Tibial nerve (tissue), 4 donors: ENCODE data around the gene NME5. TPM values are rescaled to one million over a fixed set of nuclear protein-coding genes. Genes with fewer than 3 reads are reported as not detected.

ENCODE experiments used
- DNase-seq, 2 donors: peaks; one replicate each; pipeline ENCODE4 v3.0.0-alpha.2; 2019; ENCODE audit warnings: low spot score in 2 of 2
- H3K27ac ChIP-seq, 4 donors: fragments of 200-600 bp; sonication (generic) in 3 of 4; one replicate each; pipeline ENCODE4 v1.5.1; 2017 to 2019; ENCODE audit warnings: mild to moderate bottlenecking in 1 of 4
- H3K27me3 ChIP-seq, 2 donors: fragments of 200-600 bp; sonication (generic) in 1 of 2; one replicate each; pipeline versions ENCODE4 v1.5.1 to v1.6.0; 2017 to 2019
- H3K36me3 ChIP-seq, 3 donors: fragments of 200-600 bp; sonication (generic); one replicate each; pipeline ENCODE4 v1.5.1; 2018 to 2019
- H3K4me1 ChIP-seq, 4 donors: fragments of 200-600 bp; sonication (generic) in 3 of 4; one replicate each; pipeline ENCODE4 v1.5.1; 2017 to 2019
- H3K4me3 ChIP-seq, 4 donors: fragments of 200-600 bp; sonication (generic) in 3 of 4; one replicate each; pipeline ENCODE4 v1.5.1; 2017 to 2019; ENCODE audit warnings: mild to moderate bottlenecking in 1 of 4, moderate library complexity in 1 of 4
- H3K9me3 ChIP-seq, 4 donors: fragments of 200-600 bp; sonication (generic) in 3 of 4; one replicate each; pipeline ENCODE4 v1.5.1; 2017 to 2019
- CTCF ChIP-seq, 5 experiments: fragments of 200-600 bp in 3 of 5; fragments of 450-650 bp in 2 of 5; sonication (generic) in 3 of 5; IDR thresholded peaks; one replicate each; pipeline ENCODE4 v1.5.1; 2016 to 2019; ENCODE audit warnings: antibody characterized with exemption in 5 of 5, mild to moderate bottlenecking in 3 of 5, moderate library complexity in 2 of 5
- EP300 ChIP-seq, 2 donors: sonication (generic); formaldehyde crosslinking; IDR thresholded peaks; one replicate each; pipeline ENCODE4 v1.6.1; 2017; ENCODE audit warnings: antibody characterized with exemption in 2 of 2, mild to moderate bottlenecking in 1 of 2
- POLR2A ChIP-seq, 2 donors: fragments of 450-650 bp; IDR thresholded peaks; one replicate each; pipeline ENCODE4 v1.6.1; 2017; ENCODE audit warnings: antibody characterized with exemption in 2 of 2, mild to moderate bottlenecking in 2 of 2, moderate library complexity in 2 of 2
- WGBS, 2 donors: methylation state at CpG; one replicate each; pipeline ENCODE4 v1.1.5; 2018; 5-methylcytosine and 5-hydroxymethylcytosine counted together
- total RNA-seq, 4 donors: library from RNA; depleted of rRNA; stranded (reverse); fragments of >200 nt; gene quantifications; one replicate each; pipeline ENCODE4 v1.1.0, GENCODE V29; 2016

The NME5 gene
- total RNA-seq, 4 donors from 2014 or later: 1.7 to 5.0 (median 2.7) TPM; not detected in 1

- Histone ChIP-seq H3K27ac (no peak overlapping the region), H3K36me3 (no peaks in the 10 kb centered on the region), H3K4me3 (no peak overlapping the region), H3K9me3 (no peaks in the 10 kb centered on the region), H3K4me1 (no peaks in the 10 kb centered on the region), H3K27me3 (no peaks in the 10 kb centered on the region)
- WGBS, 2 donors: 51 to 54% methylated on average over 4 of the region's 4 CpGs
- no peak for TF ChIP-seq EP300 (IDR thresholded peaks at IDR 0.05)
- DNase-seq: no peak
Measured at GRCh38 chr5:138095100-138095907, 43.9 kb downstream of the NME5 start.

GRCh38 chr5:138093036-138093435 lies 46.2 kb downstream of the NME5 start:
- Histone ChIP-seq H3K4me3 (no peak overlapping the region), H3K9me3 (no peaks in the 10 kb centered on the region), H3K27ac (no peak overlapping the region), H3K27me3 (no peaks in the 10 kb centered on the region), H3K36me3 (no peaks in the 10 kb centered on the region), H3K4me1 (no peaks in the 10 kb centered on the region)
- TF ChIP-seq POLR2A (IDR thresholded peaks at IDR 0.05) (no peak), CTCF (IDR thresholded peaks at IDR 0.05) (no peak), EP300 (IDR thresholded peaks at IDR 0.05) (no peak)
- DNase-seq: no peak
- WGBS, 2 donors: 69 to 71% methylated on average over 1 of the region's 1 CpG

GRCh38 chr5:138092301-138092700 lies 46.9 kb downstream of the NME5 start:
- Histone ChIP-seq H3K9me3 (no peaks in the 10 kb centered on the region), H3K27ac (no peak overlapping the region), H3K36me3 (no peaks in the 10 kb centered on the region), H3K4me3 (no peak overlapping the region), H3K4me1 (no peaks in the 10 kb centered on the region), H3K27me3 (no peaks in the 10 kb centered on the region)
- DNase-seq: no peak
- WGBS, 2 donors: 62 to 79% methylated on average over 1 of the region's 1 CpG
- TF ChIP-seq CTCF (IDR thresholded peaks at IDR 0.05) (no peak), EP300 (IDR thresholded peaks at IDR 0.05) (no peak), POLR2A (IDR thresholded peaks at IDR 0.05) (no peak)

GRCh38 chr5:138091685-138092084 lies 47.5 kb downstream of the NME5 start:
- Histone ChIP-seq H3K4me1 (no peaks in the 10 kb centered on the region), H3K9me3 (no peaks in the 10 kb centered on the region), H3K27ac (no peak overlapping the region), H3K36me3 (no peaks in the 10 kb centered on the region), H3K27me3 (no peaks in the 10 kb centered on the region), H3K4me3 (no peak overlapping the region)
- no peak for DNase-seq
- no peak for TF ChIP-seq CTCF (IDR thresholded peaks at IDR 0.05)
- no peak for TF ChIP-seq EP300 (IDR thresholded peaks at IDR 0.05)
- no peak for TF ChIP-seq POLR2A (IDR thresholded peaks at IDR 0.05)
- 88 to 93% methylated on average over 4 of the region's 4 CpGs for WGBS, 2 donors

- Histone ChIP-seq H3K36me3 (no peaks in the 10 kb centered on the region), H3K4me3 (no peak within 1 kb of the TSS), H3K4me1 (no peaks in the 10 kb centered on the region), H3K9me3 (no peaks in the 10 kb centered on the region), H3K27me3 (no peaks in the 10 kb centered on the region), H3K27ac (no peak within 1 kb of the TSS)
- DNase-seq: no peak
- TF ChIP-seq CTCF (IDR thresholded peaks at IDR 0.05) (no peak), POLR2A (IDR thresholded peaks at IDR 0.05) (no peak), EP300 (IDR thresholded peaks at IDR 0.05) (no peak)
- 65 to 77% methylated on average over 5 of the region's 5 CpGs for WGBS, 2 donors
Measured at GRCh38 chr5:138083702-138084101, 55.5 kb downstream of the NME5 start, which contains the start of gene WNT8A. WNT8A (plus strand) TSS chr5:138084033; CDS start chr5:138084128, 95 bp downstream.
